Stimulated activated naive CD8-positive, alpha-beta T cell treated with anti-CD3 and anti-CD28 coated beads, Interleukin-15, amount 100 ng/mL, for 72 hours (primary cell): ENCODE measurements around the gene NEDD4L.
"Not testable (repeated sequence)": the region's sequence is repeated elsewhere in the genome, so short reads cannot be mapped to it uniquely, and the experiment has no call there.

Source experiments
- ATAC-seq: fragments of 150-1000 bp; cut with Tn5 transposase; 2 replicates; pipeline ENCODE4 v1.10.0; 2021; ENCODE audit warnings: mild to moderate bottlenecking, moderate library complexity
- DNase-seq, 2 donors: peaks; one replicate each; pipeline ENCODE4 v3.0.0; 2021 to 2022
- H3K27ac Mint-ChIP-seq, 2 donors: one replicate each; pipeline ENCODE4 v1.8.0; 2022; ENCODE audit warnings: mild to moderate bottlenecking in 2 of 2, mixed read lengths in 2 of 2, moderate library complexity in 2 of 2
- H3K27me3 Mint-ChIP-seq: one replicate; pipeline ENCODE4 v1.8.0; 2022; ENCODE audit warnings: mixed read lengths
- H3K4me1 Mint-ChIP-seq: one replicate; pipeline ENCODE4 v1.8.0; 2022; ENCODE audit warnings: mild to moderate bottlenecking, mixed read lengths
- H3K4me3 Mint-ChIP-seq, 2 donors: one replicate each; pipeline ENCODE4 v1.8.0; 2022; ENCODE audit warnings: mild to moderate bottlenecking in 2 of 2, mixed read lengths in 2 of 2, moderate library complexity in 1 of 2
- H3K9me3 Mint-ChIP-seq, 2 donors: one replicate each; pipeline ENCODE4 v1.8.0; 2022; ENCODE audit warnings: mixed read lengths in 2 of 2

NEDD4L gene

DNA sequence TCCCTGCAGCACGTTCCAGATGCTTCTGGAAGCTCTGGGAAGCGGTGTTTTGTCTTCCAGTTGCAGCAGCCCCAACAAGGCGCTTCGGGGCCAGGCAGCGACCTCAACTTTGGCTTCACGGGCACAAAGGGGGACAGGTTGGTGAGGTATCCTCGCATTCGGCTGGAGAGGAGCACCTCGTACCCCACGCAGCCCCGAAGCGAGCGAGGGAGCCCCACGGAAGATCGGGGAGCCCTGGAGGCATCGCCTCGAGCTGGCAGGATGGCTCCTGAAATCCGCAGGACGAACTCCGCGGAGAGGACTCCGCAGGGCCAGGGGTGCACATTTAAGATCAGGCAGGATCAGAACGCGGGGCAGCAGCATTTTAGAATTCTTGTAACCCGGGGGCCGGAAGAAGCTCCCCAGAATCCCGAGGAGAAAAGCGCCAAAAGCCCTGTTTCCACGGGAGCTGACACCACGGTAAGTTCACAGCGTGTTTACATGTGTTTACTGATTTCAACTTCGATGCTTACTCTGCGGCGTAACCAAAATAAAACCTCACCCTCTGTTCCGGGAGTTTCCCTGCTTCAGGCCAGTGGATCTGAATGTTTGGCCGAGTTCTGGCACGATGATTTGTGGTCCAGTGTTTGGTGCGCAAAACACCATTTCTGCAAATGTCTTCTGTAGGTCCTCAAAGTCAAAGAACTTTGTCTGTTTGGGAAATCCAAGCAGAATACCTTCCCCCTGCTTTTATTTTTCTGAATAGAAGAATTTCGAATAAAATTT, 212.5 kb downstream of the NEDD4L start:
- no peak for DNase-seq
- Mint-ChIP-seq H3K4me1 (no peaks in the 10 kb centered on the region), H3K4me3 (no peak overlapping the region), H3K27me3 (no peaks in the 10 kb centered on the region), H3K27ac (no peak overlapping the region), H3K9me3 (no peaks in the 10 kb centered on the region)
- ATAC-seq: no peak

DNA sequence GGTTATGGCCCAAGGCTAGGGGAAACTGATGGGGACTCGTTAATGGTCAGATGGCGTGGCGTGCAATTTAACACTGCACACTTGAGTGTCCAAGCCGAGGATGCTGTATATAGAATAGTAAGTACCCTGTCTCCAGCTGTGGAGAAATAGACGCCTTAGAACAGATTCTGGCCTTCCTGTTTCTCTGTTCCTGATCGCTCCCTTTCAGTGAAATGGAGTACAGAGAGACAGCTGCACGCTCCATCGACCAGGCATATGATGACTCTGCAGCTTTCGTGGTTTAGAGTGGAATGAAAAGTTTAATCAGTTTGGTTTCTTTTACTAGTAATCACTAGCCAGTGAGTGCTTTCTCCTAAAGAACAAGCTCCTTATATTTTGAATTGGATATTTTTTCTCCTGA, 213.4 kb downstream of the NEDD4L start:
- DNase-seq: no peak
- no peak for ATAC-seq
- H3K4me1 Mint-ChIP-seq: no peaks in the 10 kb centered on the region
- H3K9me3 Mint-ChIP-seq: no peaks in the 10 kb centered on the region
- no peak overlapping the region for H3K27ac Mint-ChIP-seq
- H3K4me3 Mint-ChIP-seq: no peak overlapping the region
- H3K27me3 Mint-ChIP-seq: no peaks in the 10 kb centered on the region

DNA sequence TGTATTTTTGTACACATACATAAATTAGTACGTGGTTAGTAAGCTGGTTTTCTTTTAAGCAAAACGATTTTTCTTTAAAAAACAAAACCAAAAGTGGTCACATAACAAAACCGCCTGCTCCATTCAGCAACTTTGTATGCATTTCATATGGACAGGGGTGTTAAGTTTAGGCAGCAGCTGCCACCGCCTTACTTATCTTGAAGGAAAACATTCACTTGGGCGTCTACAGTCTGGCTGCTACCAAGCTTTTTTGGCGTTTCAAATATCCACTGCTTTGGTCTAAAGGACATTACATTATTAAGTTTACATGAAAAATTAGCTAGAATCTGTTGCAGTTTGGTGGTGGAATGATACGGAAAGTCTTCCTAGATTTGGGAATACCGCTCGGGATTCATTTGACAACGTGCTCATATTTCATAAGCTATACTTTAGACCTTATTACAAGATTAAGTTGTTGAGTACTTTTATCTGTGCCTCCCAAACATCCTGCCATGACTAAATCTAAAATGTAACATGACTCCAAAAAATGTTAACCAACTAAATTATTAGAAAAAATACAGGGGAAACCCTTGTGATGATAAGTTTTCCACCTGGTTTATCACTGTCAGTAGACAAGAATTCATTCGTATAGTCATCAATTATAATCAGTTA, 214.8 kb downstream of the NEDD4L start:
- Mint-ChIP-seq H3K4me1 (peaks cover 12% of the 10 kb centered on the region), H3K4me3 (no peak overlapping the region), H3K27ac (no peak overlapping the region), H3K9me3 (no peaks in the 10 kb centered on the region), H3K27me3 (no peaks in the 10 kb centered on the region)
- ATAC-seq: no peak
- DNase-seq: no peak

DNA sequence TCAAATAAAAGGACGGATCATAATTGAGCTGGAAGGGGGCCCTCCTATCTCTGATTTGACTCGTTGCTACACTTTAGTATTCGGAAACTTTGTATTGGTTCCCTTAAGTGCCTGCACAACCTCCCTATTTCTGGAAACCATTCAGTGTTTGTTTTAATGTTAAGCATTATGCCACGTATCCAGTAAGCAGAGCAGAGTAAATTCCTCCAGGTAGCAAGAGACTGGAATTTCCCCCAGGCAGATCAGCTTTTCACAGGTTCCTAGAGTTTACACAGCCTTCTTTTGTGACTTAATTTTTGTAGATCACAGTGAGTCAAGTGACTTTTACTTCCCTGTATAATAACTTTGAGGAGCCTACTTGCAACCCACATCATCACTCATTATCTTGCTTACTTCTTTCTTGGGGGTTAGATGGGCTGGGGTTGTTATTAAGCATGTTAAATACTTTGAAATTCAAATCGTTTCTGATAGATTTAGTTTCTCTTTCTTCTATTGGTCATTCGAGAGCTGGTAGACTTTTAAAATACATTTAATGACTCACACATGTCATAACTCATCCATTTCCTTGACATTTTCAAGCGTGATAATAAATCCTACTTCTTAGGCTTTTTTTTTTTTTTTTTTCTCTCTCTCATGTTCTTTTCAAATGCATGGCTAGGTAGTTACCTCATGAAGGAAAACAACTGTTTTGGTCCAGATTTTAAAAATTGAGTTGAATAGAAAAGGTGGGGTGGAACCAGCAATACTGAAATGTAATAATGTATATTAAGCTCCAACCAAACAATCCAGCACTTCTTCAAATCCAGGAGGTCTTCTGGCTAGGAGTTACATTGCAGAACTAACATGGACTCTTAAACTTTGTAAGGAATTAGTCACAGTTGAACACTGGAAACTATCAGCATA, 219.3 kb downstream of the NEDD4L start:
- peak overlapping the region; percentile 21 to 29 for H3K27ac Mint-ChIP-seq

DNA sequence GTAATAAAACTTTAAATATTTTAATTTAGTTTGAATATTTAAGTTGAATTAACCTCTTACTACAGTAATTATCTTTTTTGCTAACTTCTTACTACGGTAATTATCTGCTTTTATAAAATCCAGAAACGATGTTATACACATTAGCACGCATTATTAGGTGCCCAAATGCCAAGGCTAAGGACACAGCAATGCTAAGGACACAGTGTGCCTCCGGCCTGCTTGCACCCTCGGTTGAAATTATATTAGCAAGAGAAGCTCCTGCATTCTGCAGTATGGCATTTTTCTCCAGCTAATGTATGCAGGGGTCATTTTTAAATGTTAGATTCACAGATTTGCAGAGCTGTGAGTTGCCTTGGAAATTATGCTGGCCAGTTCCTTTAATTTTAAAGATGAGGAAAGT, 220.0 kb downstream of the NEDD4L start:
- DNase-seq (no peak), ATAC-seq (no peak)
- no peak overlapping the region for H3K27ac Mint-ChIP-seq
- no peak overlapping the region for H3K4me3 Mint-ChIP-seq
- H3K27me3 Mint-ChIP-seq: no peaks in the 10 kb centered on the region
- peaks cover 12% of the 10 kb centered on the region for H3K4me1 Mint-ChIP-seq
- H3K9me3 Mint-ChIP-seq: no peaks in the 10 kb centered on the region

More for the DNA sequence above, 219.3 kb downstream of the NEDD4L start:
- no peak for DNase-seq
- Mint-ChIP-seq H3K9me3 (no peaks in the 10 kb centered on the region), H3K27me3 (no peaks in the 10 kb centered on the region), H3K4me1 (peaks cover 12% of the 10 kb centered on the region), H3K4me3 (peak overlapping the region; percentile 52 to 53)
- peak; percentile 42 for ATAC-seq

DNA sequence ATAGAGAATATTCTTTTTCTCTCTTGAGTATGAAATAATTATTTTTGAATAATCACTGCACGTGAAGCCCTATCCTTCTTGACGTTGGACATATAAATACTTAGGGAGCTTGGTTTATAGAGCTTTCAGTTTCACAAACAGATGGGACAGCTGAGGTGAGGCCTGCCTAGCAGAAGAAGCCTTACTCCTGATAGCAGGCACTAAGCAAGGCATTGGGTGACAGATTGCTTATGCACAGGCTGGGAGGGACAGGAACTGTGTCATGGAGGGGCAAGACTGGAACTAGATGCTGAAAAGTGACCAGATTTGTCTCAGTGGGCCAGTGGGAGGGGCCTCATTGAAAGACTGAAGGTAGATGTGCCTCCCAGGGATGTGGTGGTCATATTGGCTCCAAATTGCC, 220.8 kb downstream of the NEDD4L start:
- Mint-ChIP-seq H3K27me3 (no peaks in the 10 kb centered on the region), H3K4me3 (no peak overlapping the region), H3K4me1 (peaks cover 12% of the 10 kb centered on the region), H3K27ac (no peak overlapping the region), H3K9me3 (no peaks in the 10 kb centered on the region)
- ATAC-seq: no peak
- DNase-seq: no peak

DNA sequence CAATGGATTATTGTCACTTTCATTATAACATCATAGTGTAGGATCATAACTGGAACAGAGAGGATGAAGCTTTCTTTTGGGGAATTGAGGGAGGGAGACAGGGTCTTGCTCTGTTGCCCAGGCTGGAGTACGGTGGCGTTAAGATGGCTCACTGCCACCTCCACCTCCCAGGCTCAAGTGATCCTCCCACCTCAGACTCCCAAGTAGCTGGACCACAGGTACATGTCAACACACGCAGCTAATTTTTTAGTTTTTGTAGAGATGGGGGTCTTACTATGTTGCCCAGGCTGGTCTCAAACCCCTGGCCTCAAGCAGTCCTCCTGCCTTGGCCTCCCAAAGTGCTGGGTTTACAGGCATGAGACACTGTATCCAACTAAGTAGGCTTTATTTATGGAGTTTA, 221.5 kb downstream of the NEDD4L start:
- H3K4me3 Mint-ChIP-seq, H3K27me3 Mint-ChIP-seq, H3K9me3 Mint-ChIP-seq, DNase-seq, ATAC-seq: not testable (repeated sequence)
- H3K27ac Mint-ChIP-seq: peak overlapping the region in 1 of 2 donors; percentile 53
- peaks cover 12% of the 10 kb centered on the region for H3K4me1 Mint-ChIP-seq

DNA sequence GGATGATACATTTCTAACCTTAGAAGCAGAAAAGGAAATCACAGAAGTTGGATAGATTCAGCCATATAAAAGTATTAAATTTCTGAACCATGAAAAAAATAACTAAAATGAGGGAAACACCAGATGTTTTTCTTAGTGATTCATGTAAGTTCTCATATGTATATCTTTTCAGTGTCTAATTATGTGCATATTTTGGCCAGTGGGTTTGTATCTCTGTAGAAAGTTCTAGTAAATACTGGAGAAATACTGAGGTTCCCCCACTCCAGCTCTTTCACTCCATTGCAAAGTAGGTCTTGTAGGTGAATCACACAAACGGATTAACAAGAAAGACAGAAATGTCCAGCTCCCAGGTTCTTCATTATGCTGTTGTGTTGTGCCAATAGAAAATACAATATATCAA, 222.3 kb downstream of the NEDD4L start:
- ATAC-seq (no peak), DNase-seq (no peak)
- no peaks in the 10 kb centered on the region for H3K27me3 Mint-ChIP-seq
- H3K4me3 Mint-ChIP-seq: no peak overlapping the region
- H3K27ac Mint-ChIP-seq: no peak overlapping the region
- peaks cover 12% of the 10 kb centered on the region for H3K4me1 Mint-ChIP-seq
- H3K9me3 Mint-ChIP-seq: no peaks in the 10 kb centered on the region

DNA sequence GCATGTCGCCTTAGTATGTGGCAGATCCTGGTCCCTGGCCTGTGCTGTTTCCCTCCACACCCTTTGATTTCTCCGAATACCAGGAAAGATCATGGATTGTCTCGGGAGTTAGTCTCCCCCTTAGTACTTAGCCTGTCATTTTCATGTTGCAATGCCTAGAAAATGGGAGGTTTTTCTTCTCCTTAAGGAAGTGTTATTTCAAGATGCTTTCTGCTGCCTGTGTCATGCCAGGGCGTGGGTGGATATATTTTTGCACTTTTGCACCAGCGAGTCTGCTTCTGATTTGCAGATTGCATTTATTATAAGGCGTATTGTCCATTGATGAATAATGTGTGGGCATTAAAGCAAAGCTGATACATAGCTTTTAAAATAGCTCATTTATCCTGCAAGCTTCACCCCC, 223.5 kb downstream of the NEDD4L start:
- H3K4me1 Mint-ChIP-seq: peaks cover 15% of the 10 kb centered on the region
- H3K4me3 Mint-ChIP-seq: no peak overlapping the region
- DNase-seq (no peak), ATAC-seq (no peak)
- H3K27me3 Mint-ChIP-seq: no peaks in the 10 kb centered on the region
- H3K27ac Mint-ChIP-seq: no peak overlapping the region
- H3K9me3 Mint-ChIP-seq: no peaks in the 10 kb centered on the region

DNA sequence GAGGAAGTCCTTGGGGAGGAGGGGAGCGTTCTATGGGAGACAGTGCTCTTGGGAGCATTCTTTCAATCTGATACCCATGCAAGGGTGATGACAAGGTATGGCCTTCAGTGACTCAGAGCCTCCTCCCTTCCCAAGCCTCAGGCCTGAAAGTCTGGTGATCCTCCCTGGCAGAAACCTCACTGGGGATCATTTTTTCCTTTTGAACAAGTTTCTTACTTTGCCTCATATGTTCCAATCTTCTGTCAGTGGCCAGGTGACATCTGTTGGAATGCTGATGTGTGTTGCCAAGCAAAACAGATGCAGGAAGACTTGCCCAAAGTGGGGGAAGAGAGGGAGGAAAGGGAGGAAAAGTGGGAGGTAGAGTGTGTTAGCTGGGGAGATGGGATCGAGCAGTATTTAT, 224.8 kb downstream of the NEDD4L start:
- Mint-ChIP-seq H3K27me3 (no peaks in the 10 kb centered on the region), H3K4me1 (peaks cover 14% of the 10 kb centered on the region), H3K27ac (no peak overlapping the region), H3K9me3 (no peaks in the 10 kb centered on the region), H3K4me3 (no peak overlapping the region)
- ATAC-seq (no peak), DNase-seq (no peak)

DNA sequence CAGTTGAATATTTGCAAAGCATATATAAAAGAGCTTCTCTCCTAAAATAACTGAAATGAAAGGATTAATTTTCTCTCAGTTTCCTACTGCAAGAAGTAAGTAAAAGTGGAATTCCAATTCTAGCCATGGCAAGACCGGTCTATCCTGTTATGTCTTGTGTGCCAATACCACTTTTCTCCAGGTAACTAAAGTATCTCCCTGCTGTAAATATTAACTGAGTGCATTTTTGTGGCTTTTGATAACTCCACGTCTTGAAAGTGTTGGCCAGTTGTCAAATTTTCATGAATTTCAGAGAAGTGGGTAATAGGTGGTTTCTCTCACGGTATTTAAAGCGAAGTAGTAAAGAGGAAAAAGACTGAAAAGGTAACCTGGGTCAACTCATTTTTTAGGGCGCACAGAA, 225.9 kb downstream of the NEDD4L start:
- DNase-seq (no peak), ATAC-seq (no peak)
- peaks cover 14% of the 10 kb centered on the region for H3K4me1 Mint-ChIP-seq

DNA sequence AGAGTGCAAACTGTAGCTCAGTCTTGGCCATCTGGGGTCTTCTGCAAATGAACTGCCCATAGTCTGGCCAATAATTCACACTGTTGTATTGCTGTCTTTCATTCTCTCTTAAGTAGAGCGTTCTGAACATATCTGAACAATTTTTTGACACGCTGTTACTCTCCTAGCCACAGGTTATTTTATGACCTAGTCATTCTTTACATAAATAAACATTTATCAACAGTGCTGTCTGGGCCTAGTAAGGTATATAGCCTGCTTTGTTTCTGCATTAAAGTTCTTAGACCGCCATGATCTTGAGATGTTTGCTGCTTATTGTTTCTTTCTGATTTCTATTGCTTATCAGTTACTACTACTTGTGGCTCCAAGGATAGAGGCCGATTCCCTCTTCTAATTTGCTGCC, 226.4 kb downstream of the NEDD4L start:
- H3K4me1 Mint-ChIP-seq: peaks cover 14% of the 10 kb centered on the region
- no peak for ATAC-seq
- no peaks in the 10 kb centered on the region for H3K9me3 Mint-ChIP-seq
- H3K27ac Mint-ChIP-seq: no peak overlapping the region
- H3K27me3 Mint-ChIP-seq: no peaks in the 10 kb centered on the region
- H3K4me3 Mint-ChIP-seq: no peak overlapping the region
- no peak for DNase-seq

More for the DNA sequence above, 225.9 kb downstream of the NEDD4L start:
- Mint-ChIP-seq H3K27ac (no peak overlapping the region), H3K27me3 (no peaks in the 10 kb centered on the region), H3K9me3 (no peaks in the 10 kb centered on the region), H3K4me3 (no peak overlapping the region)

DNA sequence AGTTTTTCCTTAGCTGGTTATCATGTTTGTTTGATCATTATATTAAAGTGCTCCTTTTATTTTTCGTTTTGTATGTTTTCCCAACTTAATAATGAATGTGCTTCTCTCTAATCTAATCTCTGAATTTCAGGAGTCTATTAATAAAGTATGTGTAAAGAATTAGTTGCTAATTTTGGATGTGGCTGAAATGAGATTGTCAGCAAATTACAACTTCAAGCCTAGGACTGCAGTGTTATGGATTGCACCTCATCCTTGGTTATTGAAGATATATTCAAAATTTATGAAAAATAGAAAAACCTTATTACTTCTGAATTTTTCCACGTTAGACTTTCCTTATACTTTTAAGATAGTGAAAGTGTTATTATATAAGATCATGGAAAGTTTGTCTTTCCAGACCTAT, 227.7 kb downstream of the NEDD4L start:
- Mint-ChIP-seq H3K9me3 (no peaks in the 10 kb centered on the region), H3K4me1 (peaks cover 14% of the 10 kb centered on the region), H3K27me3 (no peaks in the 10 kb centered on the region), H3K27ac (no peak overlapping the region), H3K4me3 (no peak overlapping the region)
- DNase-seq: no peak
- ATAC-seq: no peak

DNA sequence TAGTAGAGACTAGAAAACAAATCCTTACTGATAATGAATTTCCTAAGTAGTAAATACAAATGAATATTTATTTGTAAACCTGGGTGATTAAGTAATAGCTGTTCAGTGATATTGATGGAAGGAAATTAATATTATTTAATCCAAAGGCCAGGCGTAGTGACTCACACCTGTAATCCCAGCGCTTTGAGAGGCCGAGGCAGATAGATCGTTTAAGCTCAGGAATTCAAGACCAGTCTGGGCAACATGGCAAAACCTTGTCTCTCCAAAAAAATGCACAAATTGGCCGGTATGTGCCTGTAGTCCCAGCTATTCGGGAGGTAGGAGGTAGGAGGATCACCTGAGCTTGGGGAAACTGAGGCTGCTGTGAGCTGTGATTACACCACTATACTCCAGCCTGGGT, 228.2 kb downstream of the NEDD4L start:
- Mint-ChIP-seq H3K9me3 (no peaks in the 10 kb centered on the region), H3K27me3 (no peaks in the 10 kb centered on the region), H3K27ac (peak overlapping the region in 1 of 2 donors; percentile 91), H3K4me3 (no peak overlapping the region), H3K4me1 (peaks cover 14% of the 10 kb centered on the region)
- DNase-seq: no peak
- ATAC-seq: no peak

DNA sequence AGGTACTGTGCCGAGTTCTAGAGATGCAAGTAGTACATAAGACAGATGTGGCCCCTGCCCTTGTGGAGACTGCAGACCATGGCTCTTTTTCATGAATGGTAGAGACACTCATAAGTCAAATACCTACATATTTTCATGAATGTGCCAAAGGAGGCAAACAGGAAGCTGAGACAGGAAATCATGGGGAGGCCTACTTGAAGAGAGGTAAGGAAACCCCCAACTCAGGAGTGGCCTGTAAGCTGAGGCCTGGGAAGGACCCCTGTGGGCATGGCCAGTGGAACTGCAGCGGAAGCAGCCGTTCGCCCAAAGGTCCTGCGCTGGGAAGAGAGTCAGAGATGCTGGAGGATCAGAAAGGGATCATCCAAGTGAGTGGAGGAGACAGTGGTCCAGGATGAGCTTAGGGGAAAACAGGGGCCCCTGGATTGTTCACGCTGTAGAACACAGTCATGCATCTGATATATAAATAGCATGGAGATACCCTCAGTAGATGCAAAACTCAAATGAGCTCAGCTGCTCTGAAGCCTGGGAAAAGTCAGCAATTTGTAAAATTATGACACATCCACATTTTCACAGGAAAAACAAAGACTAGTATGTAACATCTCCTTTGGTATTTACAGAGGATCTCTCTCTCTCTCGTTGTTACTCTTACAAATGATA, 228.9 kb downstream of the NEDD4L start:
- ATAC-seq (peak; percentile 60), DNase-seq (peak in 1 of 2 donors; percentile 5)
- Mint-ChIP-seq H3K27me3 (no peaks in the 10 kb centered on the region), H3K4me3 (peak overlapping the region in 1 of 2 donors; percentile 62), H3K4me1 (peaks cover 14% of the 10 kb centered on the region), H3K27ac (peak overlapping the region; percentile 88 to 91), H3K9me3 (no peaks in the 10 kb centered on the region)
